Stimulated activated CD4-positive, alpha-beta T cell treated with anti-CD3 and anti-CD28 coated beads, Interleukin-1b, Interleukin-23, amount 100 ng/mL, for 24 hours (primary cell): Measurements from ENCODE around the gene DNAAF1.

Experiments
- DNase-seq, 4 experiments: peaks; one replicate each; pipeline ENCODE4 v3.0.0-alpha.2; 2020; ENCODE audit warnings: low read depth in 4 of 4, low spot score in 1 of 4

Gene DNAAF1

DNA sequence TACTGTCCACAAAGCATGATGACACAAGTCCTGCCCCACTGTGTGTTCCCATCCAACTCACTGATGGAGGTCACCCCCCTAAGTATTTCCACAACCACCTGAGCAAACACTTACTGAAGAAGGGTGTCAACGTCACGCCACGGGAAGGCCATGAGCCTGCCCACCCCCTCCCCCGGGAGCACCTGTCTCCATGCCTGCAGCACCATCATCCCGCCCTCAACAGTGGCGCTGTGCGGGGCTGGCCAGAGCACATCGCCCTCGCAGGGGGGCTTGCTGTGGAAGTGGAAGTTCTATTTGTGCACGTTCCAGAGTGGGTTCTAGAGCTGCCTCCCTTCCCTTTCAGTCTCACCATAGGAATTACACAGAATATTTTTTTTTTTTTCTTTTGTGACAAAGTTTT is 24.1 kb upstream of the DNAAF1 start:
- DNase-seq: no peak

DNA sequence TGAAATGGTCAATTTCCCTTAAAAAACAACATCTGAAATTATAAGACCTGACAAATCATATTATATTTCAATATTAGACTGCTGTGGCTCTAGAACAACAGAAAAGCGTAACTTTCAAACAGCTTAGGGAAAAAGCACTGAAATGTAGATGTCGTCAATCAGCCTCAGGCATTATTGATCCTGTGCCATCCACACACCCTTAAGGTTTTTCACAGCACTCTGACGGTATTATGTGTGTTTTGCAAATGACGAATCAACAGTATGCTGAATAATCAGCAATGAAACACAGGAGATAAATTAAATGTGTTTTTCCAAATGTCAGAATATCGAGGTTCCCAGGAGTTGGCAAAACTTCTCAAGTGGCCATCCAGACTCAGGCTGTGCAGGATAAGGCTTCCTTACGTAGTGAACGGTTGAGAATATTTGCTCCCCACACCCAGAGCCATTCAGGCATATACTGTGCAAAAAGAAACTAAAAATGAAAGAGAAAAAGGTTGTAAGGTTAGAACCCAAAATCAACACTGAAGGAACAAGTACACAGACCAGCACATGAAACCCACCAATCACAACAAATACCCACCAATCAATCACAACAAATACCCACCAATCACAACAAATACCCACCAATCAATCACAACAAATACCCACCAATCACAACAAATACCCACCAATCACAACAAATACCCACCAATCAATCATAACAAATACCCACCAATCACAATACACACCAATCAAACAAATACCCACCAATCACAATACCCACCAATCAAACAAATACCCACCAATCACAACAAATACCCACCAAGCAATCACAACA is 20.6 kb upstream of the DNAAF1 start:
- DNase-seq: no peak

- no peak for DNase-seq
Measured at GRCh38 chr16:84131117-84131516, 14.0 kb upstream of the DNAAF1 start.

DNA sequence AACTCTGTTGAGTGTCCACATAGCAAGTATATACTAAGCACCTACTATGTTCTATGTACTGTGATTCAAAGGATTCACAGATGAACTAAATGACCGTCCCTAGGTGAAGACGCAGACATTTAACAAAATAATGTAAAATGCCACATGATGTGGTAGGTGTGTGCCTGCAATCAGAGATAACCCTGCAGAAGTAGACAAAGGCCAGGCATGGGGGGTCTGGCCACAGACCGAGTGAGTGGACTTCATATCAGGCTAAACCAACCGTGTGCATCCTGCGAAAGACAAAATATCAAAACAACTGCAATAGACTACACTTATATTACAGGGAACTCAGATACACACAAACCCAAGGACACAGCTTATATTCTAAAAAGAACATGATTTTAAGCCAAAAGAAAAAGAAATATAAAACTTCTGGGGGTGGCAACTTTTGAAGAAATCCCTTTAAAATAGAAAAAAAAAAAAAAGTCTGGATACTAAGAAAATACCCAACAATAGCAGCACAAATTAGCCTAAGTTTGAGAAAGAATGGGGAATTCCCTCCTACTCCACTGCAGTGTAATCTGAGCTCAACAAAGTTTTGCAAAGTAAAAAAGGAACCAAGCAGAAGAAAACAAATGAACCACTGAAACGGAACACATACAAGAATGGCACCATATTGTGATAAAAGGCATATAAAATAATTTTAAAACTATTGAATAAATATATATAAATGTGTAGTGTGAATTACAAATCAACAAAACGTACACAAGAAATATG is 12.4 kb upstream of the DNAAF1 start:
- DNase-seq: no peak

DNA sequence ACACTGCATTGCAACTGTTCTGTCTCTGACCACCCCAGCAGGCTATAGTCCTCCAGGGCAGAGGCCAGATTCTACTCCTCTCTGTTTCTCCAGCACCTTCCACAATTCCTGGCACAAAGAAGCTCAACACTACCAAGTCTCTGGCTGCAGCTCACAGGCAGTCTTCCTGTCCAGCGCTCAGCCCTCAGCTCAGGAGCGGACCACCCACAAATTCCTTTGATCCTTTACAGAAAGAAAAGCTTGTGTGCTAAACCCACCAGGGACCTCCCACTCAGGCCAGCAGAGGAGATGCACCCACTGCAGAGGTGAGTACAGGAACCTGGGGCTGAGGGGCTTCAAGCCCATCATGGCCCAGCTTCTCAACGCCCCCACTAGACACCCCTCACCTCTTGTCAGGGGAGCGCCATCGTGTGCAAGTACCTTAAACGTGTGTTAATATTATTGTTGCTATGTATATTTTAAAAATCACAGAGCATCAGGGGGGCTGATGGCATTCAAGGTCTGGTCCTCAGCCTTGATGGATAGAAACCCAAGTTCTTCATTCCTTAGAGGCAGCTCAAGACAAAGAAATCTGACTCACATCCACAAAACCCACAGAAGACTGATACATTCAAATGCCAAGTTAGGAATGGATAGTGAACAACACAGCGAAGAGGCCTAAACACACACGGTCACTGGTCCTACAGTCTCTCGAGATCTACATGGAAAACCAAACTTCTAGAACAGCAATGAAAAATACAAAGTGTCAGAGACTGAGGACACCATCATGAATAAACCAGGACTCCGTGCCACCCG is 8.6 kb upstream of the DNAAF1 start:
- DNase-seq: no peak

GRCh38 chr16:84137287-84137686 is 7.8 kb upstream of the DNAAF1 start:
- DNase-seq: no peak

GRCh38 chr16:84137769-84138357 is 7.2 kb upstream of the DNAAF1 start:
- DNase-seq: no peak

GRCh38 chr16:84138500-84138823 is 6.6 kb upstream of the DNAAF1 start:
- DNase-seq: no peak

- DNase-seq: no peak
Measured at GRCh38 chr16:84138824-84139627, 6.1 kb upstream of the DNAAF1 start.

DNA sequence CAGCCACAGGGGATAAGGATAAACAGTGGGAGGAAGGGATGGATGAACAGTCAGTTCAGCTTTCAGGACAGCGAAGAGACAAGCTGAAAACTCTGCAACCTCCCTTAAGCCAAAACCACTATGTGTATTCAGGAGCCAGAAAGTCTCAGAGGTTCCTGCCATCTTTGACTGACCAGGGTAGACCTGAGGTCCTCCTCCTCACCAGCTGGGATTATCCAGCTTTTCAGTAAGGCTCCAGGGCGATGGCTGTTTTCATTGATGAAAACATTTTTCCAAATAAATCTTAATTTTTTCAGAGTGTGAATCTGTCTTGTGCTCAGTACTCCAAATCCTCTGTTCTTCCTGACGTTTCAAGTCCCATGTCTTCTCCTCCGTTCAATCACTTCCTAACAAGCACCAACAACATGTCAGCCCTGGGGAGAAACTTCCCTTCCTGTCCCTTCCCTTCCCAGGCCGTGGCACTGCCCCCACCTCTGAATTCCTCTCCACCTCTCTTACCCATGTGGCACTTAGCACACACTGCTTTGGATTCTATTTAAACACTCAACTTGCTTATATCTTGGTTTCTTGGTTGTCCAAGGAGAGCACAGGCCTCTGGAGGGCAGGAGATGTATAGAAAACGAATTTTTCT is 5.4 kb upstream of the DNAAF1 start:
- no peak for DNase-seq

DNA sequence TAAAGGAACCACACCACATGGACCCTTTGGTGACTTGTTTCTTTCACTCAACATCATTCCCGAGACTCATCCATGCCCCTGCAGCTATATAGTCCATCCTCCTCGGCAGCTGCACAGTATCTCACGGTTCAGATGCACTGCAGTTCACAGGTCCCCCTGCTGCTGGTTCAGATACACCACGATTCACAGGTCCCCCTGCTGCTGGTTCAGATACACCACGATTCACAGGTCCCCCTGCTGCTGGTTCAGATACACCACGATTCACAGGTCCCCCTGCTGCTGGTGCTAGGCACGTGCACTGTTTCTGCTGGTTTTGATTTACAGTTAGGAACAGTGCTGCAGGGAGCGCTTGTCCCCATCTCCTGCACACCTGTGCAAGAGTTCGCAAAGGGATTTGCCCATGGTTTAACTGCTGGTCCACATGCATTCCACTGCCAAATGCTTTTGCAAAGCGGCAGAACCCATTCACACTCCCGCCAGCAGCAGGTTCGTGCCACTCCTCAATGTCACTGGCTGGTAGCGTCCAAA is 3.9 kb upstream of the DNAAF1 start:
- DNase-seq: no peak

DNA sequence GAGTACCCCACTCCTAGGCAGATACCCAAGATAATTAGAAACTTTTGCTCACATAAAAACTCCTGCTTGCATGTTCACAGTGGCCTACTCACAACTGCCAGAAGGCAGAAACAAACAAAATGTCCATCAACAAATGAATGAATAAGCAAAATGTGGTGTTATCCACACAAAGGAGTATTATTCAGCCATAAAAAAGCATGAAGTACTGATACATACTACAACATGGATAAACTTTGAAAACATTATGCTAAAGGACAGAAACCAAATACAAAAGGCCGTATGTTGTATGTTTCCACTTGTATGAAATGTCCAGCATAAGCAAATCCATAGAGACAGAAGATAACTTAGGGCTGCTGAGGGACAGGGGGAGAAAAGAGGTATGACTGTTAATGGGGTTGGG is 2.0 kb upstream of the DNAAF1 start:
- no peak for DNase-seq

DNA sequence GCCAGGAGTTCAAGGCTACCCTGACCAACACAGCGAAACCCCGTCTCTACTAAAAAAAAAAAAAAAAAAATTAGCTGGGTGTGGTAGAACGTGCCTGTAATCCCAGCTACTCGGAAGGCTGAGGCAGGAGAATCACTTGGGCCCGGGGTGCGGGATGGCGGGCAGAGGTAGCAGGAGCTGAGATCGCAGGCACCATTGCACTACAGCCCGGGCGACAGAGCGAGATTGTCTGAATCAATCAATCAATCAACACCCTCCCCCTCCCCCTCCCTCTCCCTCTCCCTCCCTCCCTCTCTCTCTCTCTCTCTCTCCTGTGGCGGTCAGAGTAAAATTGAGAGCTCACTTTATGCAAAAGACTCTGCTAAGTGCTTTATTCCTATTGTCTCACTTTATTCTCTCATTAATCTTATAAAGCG is 1.3 kb upstream of the DNAAF1 start:
- no peak for DNase-seq

- DNase-seq: peak in 3 of 4 experiments; percentile 13 to 24 (median 15)
Measured at GRCh38 chr16:84144209-84144858, 774 bp upstream of the DNAAF1 start.

DNA sequence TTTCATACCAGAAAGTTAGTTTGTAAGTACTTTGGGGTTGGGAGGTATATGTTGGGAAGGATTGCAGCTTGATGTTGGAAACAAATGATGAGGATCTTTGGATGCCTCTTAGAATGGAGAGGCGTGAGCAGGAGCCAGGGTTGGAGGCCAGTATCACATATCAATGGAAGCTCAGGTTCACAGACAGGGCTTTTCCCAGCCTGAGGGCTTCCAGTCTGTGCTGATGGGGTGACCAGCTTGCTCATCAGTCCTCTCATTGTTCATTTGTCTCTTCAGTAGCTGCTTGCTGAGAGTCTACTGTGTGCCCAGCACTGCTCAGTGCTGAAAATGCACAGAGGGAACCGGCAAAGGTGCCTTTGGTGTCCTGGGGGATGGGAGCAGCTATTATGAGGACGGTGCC is 5.8 kb downstream of the DNAAF1 start:
- no peak for DNase-seq

DNA sequence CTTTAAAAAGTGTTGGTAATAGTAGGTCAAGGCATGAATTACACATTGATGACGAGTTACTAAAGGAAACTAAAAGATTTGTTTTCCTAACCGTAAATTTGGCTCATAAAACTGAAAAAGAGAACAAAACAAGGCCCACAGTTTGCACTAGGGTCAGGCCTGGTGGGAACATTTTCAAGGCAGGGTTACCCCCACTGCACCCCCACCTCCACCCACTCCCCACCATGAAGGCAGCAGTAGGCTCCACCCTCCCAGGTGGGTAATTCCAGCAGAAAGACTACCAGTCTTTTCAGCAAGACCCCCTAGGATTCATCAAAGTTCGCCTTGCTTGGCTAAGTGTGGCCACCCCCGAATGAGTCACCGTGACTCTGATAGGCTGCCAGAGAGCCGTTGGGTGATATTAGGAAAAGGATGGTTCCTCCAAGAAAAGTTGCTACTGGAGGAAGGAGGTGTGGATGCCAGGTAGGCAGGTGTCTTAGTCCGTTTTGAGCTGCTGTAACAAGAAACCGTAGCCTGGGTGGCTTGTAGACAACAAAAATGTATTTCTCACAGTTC is 8.6 kb downstream of the DNAAF1 start:
- DNase-seq: no peak

GRCh38 chr16:84155226-84155625 is 10.1 kb downstream of the DNAAF1 start:
- DNase-seq: no peak

- DNase-seq: no peak
Measured at GRCh38 chr16:84155771-84156170, 10.7 kb downstream of the DNAAF1 start.

DNA sequence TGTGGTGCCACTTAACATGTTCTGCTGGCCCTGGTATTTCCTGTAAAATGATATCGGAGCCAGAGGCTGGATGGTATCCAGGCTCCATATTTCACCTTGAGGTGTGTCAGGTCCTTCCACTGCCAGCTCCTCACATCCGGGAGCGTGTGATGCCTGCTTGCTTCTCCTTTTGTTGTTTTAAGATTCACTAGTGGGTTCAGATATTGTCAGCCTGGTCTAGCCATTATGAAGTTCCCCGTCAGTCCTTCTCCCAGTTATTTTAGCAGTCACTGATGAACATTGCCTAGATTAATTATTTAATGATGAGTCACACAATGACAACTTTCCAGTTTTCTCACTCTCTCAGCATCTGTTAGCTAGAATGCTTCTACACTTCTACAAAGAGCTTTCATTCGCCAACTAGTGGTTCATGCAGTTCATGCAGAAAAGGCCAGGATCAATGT is 11.3 kb downstream of the DNAAF1 start:
- no peak for DNase-seq
